Measurements from ENCODE around the gene GLUD2. TPM values are rescaled to one million over a fixed set of nuclear protein-coding genes. Genes with fewer than 3 reads are reported as not detected.

The GLUD2 gene
- total and polyA plus RNA-seq, 2 of the 8 experiments (the other 6 are each of a cell fraction or from before 2014, with no cell fraction given) = 0.14 to 0.26 TPM

DNA sequence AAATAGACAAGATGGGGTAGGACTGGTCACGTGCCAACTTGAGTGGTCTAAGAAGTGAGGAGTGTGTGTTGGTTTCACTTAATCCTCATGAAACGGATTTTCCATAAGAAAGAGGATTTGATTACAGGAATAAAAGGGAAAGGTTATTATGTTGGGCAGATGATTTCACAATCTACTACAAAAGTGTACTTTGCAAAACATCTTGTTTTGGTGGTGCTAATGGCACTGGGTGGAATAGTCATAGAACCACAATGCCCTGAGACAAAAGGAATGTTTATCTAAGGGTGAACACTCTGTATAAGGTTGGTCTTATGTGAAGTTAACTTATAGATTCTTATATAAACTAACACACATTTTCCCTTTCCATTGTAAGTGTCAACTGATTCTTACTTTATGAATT, 45.6 kb downstream of the GLUD2 start (continued):
- TF ChIP-seq RXRA (IDR thresholded peaks at IDR 0.05; ENCODE audit: insufficient read depth, low read depth, low read length) = no peak
- no peak for TF ChIP-seq SIRT6 (IDR thresholded peaks at IDR 0.05; ENCODE audit: low read length)
- no peak for TF ChIP-seq PHF8 (conservative IDR thresholded peaks at IDR 0.05; ENCODE audit: low read depth, low read length)
- no peak for TF ChIP-seq RAD21 (IDR thresholded peaks at IDR 0.05 in 1 of 2, conservative IDR thresholded peaks at IDR 0.05 in 1 of 2; ENCODE audit: low read depth in 2 of 2, low read length in 2 of 2)
- TF ChIP-seq RFX5 (IDR thresholded peaks at IDR 0.05; ENCODE audit: borderline replicate concordance, low read depth, low read length) = no peak
- TF ChIP-seq TAF7 (optimal IDR thresholded peaks at IDR 0.05; ENCODE audit: borderline replicate concordance, low read depth, low read length) = no peak
- no peak for TF ChIP-seq TCF12 (IDR thresholded peaks at IDR 0.05; ENCODE audit: low read depth, low read length)
- no peak for TF ChIP-seq EZH2 (IDR thresholded peaks at IDR 0.05; ENCODE audit: low read depth, low read length, severe bottlenecking)
- TF ChIP-seq EP300 (IDR thresholded peaks at IDR 0.05; ENCODE audit: borderline replicate concordance in 1 of 2, low read depth in 2 of 2, low read length in 2 of 2) = no peak
- TF ChIP-seq CTBP2 (IDR thresholded peaks at IDR 0.05; ENCODE audit: borderline replicate concordance, insufficient read depth, insufficient read length, low read length) = no peak
- TF ChIP-seq BACH1 (IDR thresholded peaks at IDR 0.05; ENCODE audit: low read length) = no peak

Other genes with a start within 250 kb of the GLUD2 start
- not detected in 2 replicates for gene CT47B1, start 171.7 kb upstream of the GLUD2 start, total RNA-seq (2021; fragmentation: NEBNext Ultra II Directional; extraction: Animal tissue kit (Norgen Biotek cat#: 25700))
- not detected in 2 replicates for gene CT47B1, start 171.7 kb upstream of the GLUD2 start, polyA plus RNA-seq (2011; rRNA removed)
- gene CT47A11, start 110.5 kb upstream of the GLUD2 start, total RNA-seq (2021; fragmentation: NEBNext Ultra II Directional; extraction: Animal tissue kit (Norgen Biotek cat#: 25700)) = not detected in 2 replicates
- gene CT47A11, start 110.5 kb upstream of the GLUD2 start, polyA plus RNA-seq (2011; rRNA removed) = not detected in 2 replicates
- gene CT47A10, start 105.6 kb upstream of the GLUD2 start, total RNA-seq (2021; fragmentation: NEBNext Ultra II Directional; extraction: Animal tissue kit (Norgen Biotek cat#: 25700)) = not detected in 2 replicates
- gene CT47A10, start 105.6 kb upstream of the GLUD2 start, polyA plus RNA-seq (2011; rRNA removed) = not detected in 2 replicates
- gene CT47A9, start 100.7 kb upstream of the GLUD2 start, total RNA-seq (2021; fragmentation: NEBNext Ultra II Directional; extraction: Animal tissue kit (Norgen Biotek cat#: 25700)) = not detected in 2 replicates
- gene CT47A9, start 100.7 kb upstream of the GLUD2 start, polyA plus RNA-seq (2011; rRNA removed) = not detected in 2 replicates
- not detected in 2 replicates for gene CT47A8, start 95.9 kb upstream of the GLUD2 start, total RNA-seq (2021; fragmentation: NEBNext Ultra II Directional; extraction: Animal tissue kit (Norgen Biotek cat#: 25700))
- not detected in 2 replicates for gene CT47A8, start 95.9 kb upstream of the GLUD2 start, polyA plus RNA-seq (2011; rRNA removed)
- gene CT47A7, start 91.0 kb upstream of the GLUD2 start, total RNA-seq (2021; fragmentation: NEBNext Ultra II Directional; extraction: Animal tissue kit (Norgen Biotek cat#: 25700)) = not detected in 2 replicates
- gene CT47A7, start 91.0 kb upstream of the GLUD2 start, polyA plus RNA-seq (2011; rRNA removed) = not detected in 2 replicates
- not detected in 2 replicates for gene CT47A6, start 86.1 kb upstream of the GLUD2 start, total RNA-seq (2021; fragmentation: NEBNext Ultra II Directional; extraction: Animal tissue kit (Norgen Biotek cat#: 25700))
- not detected in 2 replicates for gene CT47A6, start 86.1 kb upstream of the GLUD2 start, polyA plus RNA-seq (2011; rRNA removed)
- not detected in 2 replicates for gene CT47A5, start 81.3 kb upstream of the GLUD2 start, total RNA-seq (2021; fragmentation: NEBNext Ultra II Directional; extraction: Animal tissue kit (Norgen Biotek cat#: 25700))
- gene CT47A5, start 81.3 kb upstream of the GLUD2 start, polyA plus RNA-seq (2011; rRNA removed) = not detected in 2 replicates
- gene CT47A4, start 76.4 kb upstream of the GLUD2 start, total RNA-seq (2021; fragmentation: NEBNext Ultra II Directional; extraction: Animal tissue kit (Norgen Biotek cat#: 25700)) = not detected in 2 replicates
- not detected in 2 replicates for gene CT47A4, start 76.4 kb upstream of the GLUD2 start, polyA plus RNA-seq (2011; rRNA removed)
- not detected in 2 replicates for gene CT47A3, start 71.5 kb upstream of the GLUD2 start, total RNA-seq (2021; fragmentation: NEBNext Ultra II Directional; extraction: Animal tissue kit (Norgen Biotek cat#: 25700))
- gene CT47A3, start 71.5 kb upstream of the GLUD2 start, polyA plus RNA-seq (2011; rRNA removed) = not detected in 2 replicates
- not detected in 2 replicates for gene CT47A2, start 66.7 kb upstream of the GLUD2 start, total RNA-seq (2021; fragmentation: NEBNext Ultra II Directional; extraction: Animal tissue kit (Norgen Biotek cat#: 25700))
- gene CT47A2, start 66.7 kb upstream of the GLUD2 start, polyA plus RNA-seq (2011; rRNA removed) = not detected in 2 replicates
- not detected in 2 replicates for gene CT47A1, start 61.9 kb upstream of the GLUD2 start, total RNA-seq (2021; fragmentation: NEBNext Ultra II Directional; extraction: Animal tissue kit (Norgen Biotek cat#: 25700))
- gene CT47A1, start 61.9 kb upstream of the GLUD2 start, polyA plus RNA-seq (2011; rRNA removed) = not detected in 2 replicates

Data from H1 (cell line).